Measurements from ENCODE around the gene MSANTD2. TPM values are rescaled to one million over a fixed set of nuclear protein-coding genes. Genes with fewer than 3 reads are reported as not detected.

Gene MSANTD2
- polyA plus RNA-seq, 2 of the 4 experiments (the other 2 are of a cell fraction), result 5.6 to 6.4 TPM

- ATAC-seq (no peak), DNase-seq (ENCODE audit: low read depth in 1 of 2, low spot score in 1 of 2) (no peak), FAIRE-seq (no peak)
- TF ChIP-seq FOSB (CRISPR knock-in tag; IDR thresholded peaks at IDR 0.05), result no peak
- TF ChIP-seq RARB (CRISPR knock-in tag; IDR thresholded peaks at IDR 0.05), result no peak
- TF ChIP-seq HEYL (CRISPR knock-in tag; IDR thresholded peaks at IDR 0.05), result no peak
- TF ChIP-seq CBX8 (IDR thresholded peaks at IDR 0.05), result no peak
- no peak for TF ChIP-seq HES2 (IDR thresholded peaks at IDR 0.05)
- no peak for TF ChIP-seq PBX3 (IDR thresholded peaks at IDR 0.05)
- TF ChIP-seq REST (IDR thresholded peaks at IDR 0.05), result no peak
- TF ChIP-seq NR3C1 (IDR thresholded peaks at IDR 0.05), result no peak
- no peak for TF ChIP-seq FOSL2 (IDR thresholded peaks at IDR 0.05)
- TF ChIP-seq FOSL2 (CRISPR knock-in tag; IDR thresholded peaks at IDR 0.05), result no peak
- no peak for TF ChIP-seq MYC (IDR thresholded peaks at IDR 0.05; ENCODE audit: borderline replicate concordance, low read length)
- TF ChIP-seq CBX2 (IDR thresholded peaks at IDR 0.05; ENCODE audit: borderline replicate concordance, low read depth), result no peak
- no peak overlapping the region for H3K4me2 ChIP-seq
- ChIA-PET CTCF (interaction anchor here (0.8 to 1.4 kb wide), 2 partner anchors 25 to 96 kb away, joined by 3 to 5 read pairs; no protein-coding TSS in a partner anchor), POLR2A (no interaction called here)
- no peak overlapping the region for H3K4me3 ChIP-seq
- WGBS (ENCODE audit: missing lambda C conversion rate), result 42% methylated on average over 2 of the region's 2 CpGs
- H3K9me3 ChIP-seq, result no peaks in the 10 kb centered on the region; the same call in 2 of the 3 replicates
- H3K4me1 ChIP-seq, result 0 out of 3 replicates have a peak, but pooled peaks cover 3% of the 10 kb centered on the region
- no peak overlapping the region for H3K27ac ChIP-seq
Observed at GRCh38 chr11:124841840-124842239, 41.6 kb upstream of the MSANTD2 start.

- Histone ChIP-seq H3K27ac (no peak overlapping the region), H3K4me1 (peaks cover 5% of the 10 kb centered on the region; the same call in 1 of the 3 replicates), H3K4me2 (no peak overlapping the region), H3K4me3 (no peak overlapping the region), H3K9me3 (no peaks in the 10 kb centered on the region; the same call in 2 of the 3 replicates)
- 2% methylated on average over 3 of the region's 3 CpGs for WGBS (ENCODE audit: missing lambda C conversion rate)
- ChIA-PET POLR2A (no interaction called here), CTCF (interaction anchor here (0.8 to 1.4 kb wide), 2 partner anchors 25 to 95 kb away, joined by 3 to 5 read pairs; no protein-coding TSS in a partner anchor)
- no peak for TF ChIP-seq TFCP2L1 (CRISPR knock-in tag; IDR thresholded peaks at IDR 0.05)
- no peak for TF ChIP-seq ESRRA (IDR thresholded peaks at IDR 0.05; ENCODE audit: borderline replicate concordance, low read length)
- no peak for TF ChIP-seq RAD21 (conservative IDR thresholded peaks at IDR 0.05 in 1 of 2, IDR thresholded peaks at IDR 0.05 in 1 of 2)
- no peak for TF ChIP-seq EHF (CRISPR knock-in tag; IDR thresholded peaks at IDR 0.05)
- TF ChIP-seq KDM1A (IDR thresholded peaks at IDR 0.05; ENCODE audit: low read depth), result no peak
- TF ChIP-seq BCL3 (IDR thresholded peaks at IDR 0.05), result no peak
- TF ChIP-seq KDM5A (IDR thresholded peaks at IDR 0.05), result no peak
- TF ChIP-seq SREBF2 (IDR thresholded peaks at IDR 0.05), result no peak
- no peak for TF ChIP-seq FOSB (CRISPR knock-in tag; IDR thresholded peaks at IDR 0.05)
- TF ChIP-seq MYC (IDR thresholded peaks at IDR 0.05; ENCODE audit: borderline replicate concordance, low read length), result no peak
- no peak for TF ChIP-seq ZNF302 (CRISPR knock-in tag; IDR thresholded peaks at IDR 0.05)
- TF ChIP-seq E2F6 (IDR thresholded peaks at IDR 0.05; ENCODE audit: borderline replicate concordance, low read depth), result no peak
- no peak for TF ChIP-seq ATOH8 (CRISPR knock-in tag; IDR thresholded peaks at IDR 0.05; ENCODE audit: low read depth)
- no peak for TF ChIP-seq ZC3H11A (IDR thresholded peaks at IDR 0.05)
- TF ChIP-seq HOXB5 (CRISPR knock-in tag; IDR thresholded peaks at IDR 0.05), result no peak
- TF ChIP-seq TP53 (CRISPR knock-in tag; IDR thresholded peaks at IDR 0.05), result no peak
- no peak for DNase-seq (ENCODE audit: low read depth in 1 of 2, low spot score in 1 of 2)
- ATAC-seq, result no peak
- no peak for FAIRE-seq
Observed at GRCh38 chr11:124841201-124841600, 41.0 kb upstream of the MSANTD2 start.
